PC-9 (cell line): Measurements from ENCODE around the gene ANXA6. TPM values are rescaled to one million over a fixed set of nuclear protein-coding genes. Genes with fewer than 3 reads are reported as not detected.
A peak's percentile ranks its signal among the peaks of the same experiment; 100 is the strongest.

Experiments used
- BruUV-seq: library from RNA; stranded (reverse); fragments of 400-500 nt; replicated peaks from 2 replicates; lab custom pipeline; 2021; lab: Mats Ljungman, UMichigan
- CTCF ChIA-PET: fragments of 300-600 bp; sonication (Branson Sonifier 250); formaldehyde crosslinking; loops from one replicate; lab custom pipeline; 2022; ENCODE audit warnings: antibody characterized with exemption; lab: Charles Lee
- POLR2A ChIA-PET: fragments of 300-600 bp; sonication (Branson Sonifier 250); formaldehyde crosslinking; loops from one replicate; lab custom pipeline; 2022; ENCODE audit warnings: antibody characterized with exemption; ENCODE audit not compliant: unreplicated experiment; lab: Charles Lee
- DNase-seq, 2 experiments: peaks; one replicate each; pipeline versions ENCODE4 v3.0.0 to v3.0.0-alpha.2; 2015 to 2022; ENCODE audit warnings: mixed read lengths in 1 of 2
- H2AFZ ChIP-seq: fragments of 200-600 bp; sonication (generic); 2 replicates; pipeline ENCODE4 v1.8.1; 2017; ENCODE audit warnings: antibody characterized with exemption
- H3F3A ChIP-seq: fragments of 200-600 bp; sonication (generic); 2 replicates; pipeline ENCODE4 v1.8.1; 2017; ENCODE audit warnings: antibody characterized with exemption, mild to moderate bottlenecking, low read depth; ENCODE audit not compliant: insufficient read depth
- H3K27ac ChIP-seq: fragments of 200-600 bp; sonication (generic); 2 replicates; pipeline ENCODE4 v1.6.1; 2016; ENCODE audit warnings: mixed run types
- H3K27me3 ChIP-seq: fragments of 200-600 bp; sonication (generic); 2 replicates; pipeline ENCODE4 v1.6.1; 2016; ENCODE audit warnings: low read depth, mixed run types; ENCODE audit not compliant: insufficient read depth
- H3K36me3 ChIP-seq: fragments of 200-600 bp; sonication (generic); 2 replicates; pipeline ENCODE4 v1.6.1; 2016; ENCODE audit warnings: low read depth, mixed run types
- H3K4me1 ChIP-seq: fragments of 200-600 bp; sonication (generic); replicated peaks from 2 replicates; pipeline ENCODE4 v1.6.1; 2016; ENCODE audit warnings: mixed run types; ENCODE audit not compliant: insufficient read depth
- H3K4me2 ChIP-seq: fragments of 200-600 bp; sonication (generic); 2 replicates; pipeline ENCODE4 v1.6.1; 2017; ENCODE audit warnings: mixed run types
- H3K4me3 ChIP-seq: fragments of 200-600 bp; sonication (generic); 2 replicates; pipeline ENCODE4 v1.6.1; 2016; ENCODE audit warnings: mixed run types
- H3K79me2 ChIP-seq: fragments of 200-600 bp; sonication (generic); 2 replicates; pipeline ENCODE4 v1.6.1; 2017; ENCODE audit warnings: low read depth, mixed run types
- H3K9me2 ChIP-seq: fragments of 200-600 bp; sonication (generic); 2 replicates; pipeline ENCODE4 v1.8.1; 2017; ENCODE audit warnings: mild to moderate bottlenecking; ENCODE audit not compliant: insufficient read depth
- H3K9me3 ChIP-seq: fragments of 200-600 bp; sonication (generic); 2 replicates; pipeline ENCODE4 v1.8.1; 2016; ENCODE audit warnings: low read depth; ENCODE audit not compliant: insufficient read depth
- H4K20me1 ChIP-seq: fragments of 200-600 bp; sonication (generic); 2 replicates; pipeline ENCODE4 v1.8.1; 2017; ENCODE audit not compliant: insufficient read depth
- EZH2 ChIP-seq: fragments of 200-600 bp; sonication (generic); IDR thresholded peaks from 2 replicates; pipeline ENCODE4 v1.8.0; 2017; ENCODE audit warnings: antibody characterized with exemption, low read depth
- intact Hi-C: fragments of 100-400 bp; cut with micrococcal nuclease; formaldehyde crosslinking; loops from one replicate; pipeline ENCODE4 v1.10.0; 2022; ENCODE audit not compliant: unreplicated experiment
- total RNA-seq: library from RNA; stranded (reverse); gene quantifications from 2 replicates; pipeline ENCODE4 v1.2.3, GENCODE V29; 2021
- TF ChIP-seq, protein P1 (sequence below): fragments of 200-600 bp; sonication (generic); conservative IDR thresholded peaks from 2 replicates; pipeline ENCODE4 v1.6.1; 2017; ENCODE audit warnings: mixed run types, antibody characterized with exemption, mild to moderate bottlenecking, moderate library complexity

ANXA6 gene
- total RNA-seq, 1 experiment from 2014 or later = 22.4 TPM

DNA sequence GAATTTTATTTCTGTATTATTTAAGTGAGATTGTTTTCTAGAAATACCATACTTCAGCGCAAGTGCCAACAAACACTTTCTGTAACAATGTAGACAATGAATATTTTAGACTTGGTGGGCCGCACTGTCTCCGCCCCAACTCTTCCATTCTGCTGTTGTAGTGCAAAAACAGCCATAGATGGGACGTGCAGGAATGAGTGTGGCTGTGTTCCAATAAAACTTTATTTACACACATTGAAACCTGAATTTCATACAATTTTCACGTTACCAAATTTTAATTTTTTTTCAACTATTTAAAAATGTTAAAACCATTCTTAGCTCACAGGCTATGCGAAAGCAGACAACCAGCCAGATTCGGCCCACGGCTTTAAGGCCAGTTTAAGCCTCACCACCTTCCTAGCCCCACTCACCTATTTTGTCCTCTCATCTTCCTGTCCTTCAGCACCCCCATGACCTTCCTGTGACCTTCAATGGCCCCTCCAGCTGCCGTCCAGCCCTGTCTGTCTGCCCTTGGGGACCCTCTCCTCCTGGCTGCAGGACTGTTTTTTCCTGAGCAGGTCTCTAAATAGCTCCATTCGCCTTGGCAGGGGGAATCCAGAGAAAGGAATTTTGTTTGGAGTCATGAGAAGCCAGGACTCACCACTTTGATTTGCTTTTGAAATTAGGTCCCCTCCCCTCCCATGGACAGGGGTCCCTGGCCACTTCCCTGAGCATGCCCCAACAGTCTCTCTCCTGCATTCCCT is 11.2 kb upstream of the ANXA6 start:
- POLR2A ChIA-PET = interaction anchor here (0.7 kb wide), 1 partner anchor 52 kb away, joined by 7 read pairs; no protein-coding TSS in a partner anchor
- CTCF ChIA-PET = no interaction called here
- H3K79me2 ChIP-seq = no peaks in the 10 kb centered on the region
- H3K4me3 ChIP-seq = no peak overlapping the region
- H4K20me1 ChIP-seq = no peaks in the 10 kb centered on the region
- no peaks in the 10 kb centered on the region for H3F3A ChIP-seq
- no peaks in the 10 kb centered on the region for H3K9me2 ChIP-seq
- TF ChIP-seq EZH2 = no peak
- TF ChIP-seq, protein P1, sequence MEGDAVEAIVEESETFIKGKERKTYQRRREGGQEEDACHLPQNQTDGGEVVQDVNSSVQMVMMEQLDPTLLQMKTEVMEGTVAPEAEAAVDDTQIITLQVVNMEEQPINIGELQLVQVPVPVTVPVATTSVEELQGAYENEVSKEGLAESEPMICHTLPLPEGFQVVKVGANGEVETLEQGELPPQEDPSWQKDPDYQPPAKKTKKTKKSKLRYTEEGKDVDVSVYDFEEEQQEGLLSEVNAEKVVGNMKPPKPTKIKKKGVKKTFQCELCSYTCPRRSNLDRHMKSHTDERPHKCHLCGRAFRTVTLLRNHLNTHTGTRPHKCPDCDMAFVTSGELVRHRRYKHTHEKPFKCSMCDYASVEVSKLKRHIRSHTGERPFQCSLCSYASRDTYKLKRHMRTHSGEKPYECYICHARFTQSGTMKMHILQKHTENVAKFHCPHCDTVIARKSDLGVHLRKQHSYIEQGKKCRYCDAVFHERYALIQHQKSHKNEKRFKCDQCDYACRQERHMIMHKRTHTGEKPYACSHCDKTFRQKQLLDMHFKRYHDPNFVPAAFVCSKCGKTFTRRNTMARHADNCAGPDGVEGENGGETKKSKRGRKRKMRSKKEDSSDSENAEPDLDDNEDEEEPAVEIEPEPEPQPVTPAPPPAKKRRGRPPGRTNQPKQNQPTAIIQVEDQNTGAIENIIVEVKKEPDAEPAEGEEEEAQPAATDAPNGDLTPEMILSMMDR = no peak
- H3K9me3 ChIP-seq = no peaks in the 10 kb centered on the region
- no peaks in the 10 kb centered on the region for H3K36me3 ChIP-seq
- intact Hi-C loops = loop anchor here (10.0 kb wide), 1 partner anchor 444 kb away; no protein-coding TSS in a partner anchor
- DNase-seq = no peak
- no peaks in the 10 kb centered on the region for H3K27me3 ChIP-seq
- no peaks in the 10 kb centered on the region for H3K4me1 ChIP-seq
- no TSS peak for BruUV-seq
- no peak overlapping the region for H2AFZ ChIP-seq
- H3K4me2 ChIP-seq = no peak overlapping the region
- H3K27ac ChIP-seq = no peak overlapping the region

DNA sequence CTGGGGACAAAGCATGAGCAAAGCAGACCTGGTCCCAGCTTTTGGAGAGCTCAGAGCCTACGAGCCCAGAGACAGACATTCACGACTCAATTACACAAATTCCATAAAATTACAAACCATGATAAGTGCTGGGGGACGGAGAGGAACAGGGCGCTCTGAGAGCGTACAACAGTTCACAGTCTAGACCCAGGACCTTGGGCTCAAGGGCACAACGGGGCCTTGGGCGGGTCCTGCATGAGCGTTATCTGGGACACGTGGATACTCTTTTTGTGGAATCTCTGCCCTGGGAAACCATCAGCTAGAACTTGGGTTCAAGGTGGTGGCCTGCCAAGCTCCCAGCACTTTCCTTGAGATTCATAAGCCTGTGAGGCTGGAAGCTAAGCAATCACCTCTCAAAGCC is 9.4 kb upstream of the ANXA6 start:
- TF ChIP-seq EZH2 = no peak
- TF ChIP-seq, protein P1 = no peak
- ChIA-PET CTCF (no interaction called here), POLR2A (no interaction called here)
- no peak for DNase-seq
- H3K27me3 ChIP-seq = no peaks in the 10 kb centered on the region
- H3K4me3 ChIP-seq = no peak overlapping the region
- intact Hi-C loops = loop anchor here (10.0 kb wide), 1 partner anchor 442 kb away; no protein-coding TSS in a partner anchor
- no peaks in the 10 kb centered on the region for H4K20me1 ChIP-seq
- H3K27ac ChIP-seq = no peak overlapping the region
- BruUV-seq = no TSS peak
- H3K9me3 ChIP-seq = no peaks in the 10 kb centered on the region
- H3F3A ChIP-seq = no peaks in the 10 kb centered on the region
- no peak overlapping the region for H2AFZ ChIP-seq
- H3K4me1 ChIP-seq = no peaks in the 10 kb centered on the region
- H3K79me2 ChIP-seq = no peaks in the 10 kb centered on the region
- H3K4me2 ChIP-seq = no peak overlapping the region
- no peaks in the 10 kb centered on the region for H3K36me3 ChIP-seq
- no peaks in the 10 kb centered on the region for H3K9me2 ChIP-seq

DNA sequence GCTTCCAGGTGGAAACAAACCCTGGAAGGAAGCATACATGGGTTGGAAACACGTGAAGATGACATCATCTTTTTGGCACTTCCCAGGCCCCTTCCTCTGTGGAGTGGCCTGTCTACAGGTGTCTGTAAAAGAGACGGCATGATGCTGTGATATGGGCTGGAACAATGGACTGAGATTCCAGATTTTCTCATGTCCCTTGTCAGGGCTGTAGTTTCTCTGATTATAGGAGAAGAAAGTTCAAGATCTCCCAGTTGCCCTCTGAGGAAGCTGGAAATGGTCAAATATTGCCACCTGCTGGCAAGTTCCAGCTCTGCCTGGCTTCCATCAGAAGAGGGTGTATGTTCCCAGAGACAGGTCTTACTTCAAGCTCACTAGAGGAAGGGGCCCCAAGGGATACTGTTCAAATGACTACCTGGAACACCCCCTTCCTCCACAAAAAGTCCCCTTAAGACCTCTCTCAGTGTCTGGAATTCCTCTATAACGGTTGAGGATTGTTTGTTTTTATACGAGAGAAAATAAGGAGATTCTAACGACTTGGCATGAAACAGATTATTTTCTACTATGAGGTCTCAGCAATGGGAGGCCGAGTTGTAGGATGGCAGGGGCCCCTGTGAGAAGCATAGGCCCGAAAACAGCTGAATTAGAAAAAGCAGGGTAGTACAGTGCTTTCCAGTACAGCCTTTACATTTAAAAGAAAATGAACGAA is 7.3 kb upstream of the ANXA6 start:
- peaks cover 6% of the 10 kb centered on the region; the same call in 1 of the 2 replicates for H3K27me3 ChIP-seq
- H3K27ac ChIP-seq = no peak overlapping the region
- H3K9me2 ChIP-seq = no peaks in the 10 kb centered on the region
- no peak overlapping the region for H2AFZ ChIP-seq
- no peaks in the 10 kb centered on the region for H3K79me2 ChIP-seq
- no peaks in the 10 kb centered on the region for H3K36me3 ChIP-seq
- peak; percentile 59 to 81 for DNase-seq
- BruUV-seq = no TSS peak
- no peak overlapping the region for H3K4me3 ChIP-seq
- H3K4me1 ChIP-seq = no peaks in the 10 kb centered on the region
- ChIA-PET POLR2A (interaction anchor here (0.6 kb wide), 1 partner anchor 82 kb away, joined by 3 read pairs; no protein-coding TSS in a partner anchor), CTCF (interaction anchor here (0.5 to 4.0 kb wide), 7 partner anchors 39 to 1538 kb away, joined by 3 to 42 read pairs (median 6); no protein-coding TSS in a partner anchor)
- intact Hi-C loops = loop anchor here (1.0 to 10.0 kb wide), 8 partner anchors 39 to 602 kb away; partner anchors contain the start of gene IRGM
- no peaks in the 10 kb centered on the region for H4K20me1 ChIP-seq
- no peaks in the 10 kb centered on the region for H3K9me3 ChIP-seq
- H3K4me2 ChIP-seq = no peak overlapping the region
- TF ChIP-seq, protein P1 = peak; percentile 90
- TF ChIP-seq EZH2 = no peak
- H3F3A ChIP-seq = no peaks in the 10 kb centered on the region
